SU-DHL-6 (cell line): Measurements from ENCODE around the gene SENP3.

Experiments
- EZH2phosphoT487 ChIP-seq: fragments of 200-600 bp; sonication (generic), shearing (Covaris generic); conservative IDR thresholded peaks from 2 replicates; pipeline ENCODE4 v1.6.1; 2018; ENCODE audit warnings: mild to moderate bottlenecking, antibody characterized with exemption, low read length, moderate library complexity, mixed read lengths
- TF ChIP-seq, protein P1 (sequence below): fragments of 200-600 bp; sonication (generic); IDR thresholded peaks from one replicate; pipeline ENCODE4 v1.5.1; 2017; ENCODE audit warnings: antibody characterized with exemption, mild to moderate bottlenecking, low read length, moderate library complexity; ENCODE audit not compliant: insufficient read depth, poor library complexity, severe bottlenecking

GRCh38 chr17:7548585-7549400 is 12.9 kb upstream of the SENP3 start, which contains the start of gene TNFSF12:
- TF ChIP-seq, protein P1, sequence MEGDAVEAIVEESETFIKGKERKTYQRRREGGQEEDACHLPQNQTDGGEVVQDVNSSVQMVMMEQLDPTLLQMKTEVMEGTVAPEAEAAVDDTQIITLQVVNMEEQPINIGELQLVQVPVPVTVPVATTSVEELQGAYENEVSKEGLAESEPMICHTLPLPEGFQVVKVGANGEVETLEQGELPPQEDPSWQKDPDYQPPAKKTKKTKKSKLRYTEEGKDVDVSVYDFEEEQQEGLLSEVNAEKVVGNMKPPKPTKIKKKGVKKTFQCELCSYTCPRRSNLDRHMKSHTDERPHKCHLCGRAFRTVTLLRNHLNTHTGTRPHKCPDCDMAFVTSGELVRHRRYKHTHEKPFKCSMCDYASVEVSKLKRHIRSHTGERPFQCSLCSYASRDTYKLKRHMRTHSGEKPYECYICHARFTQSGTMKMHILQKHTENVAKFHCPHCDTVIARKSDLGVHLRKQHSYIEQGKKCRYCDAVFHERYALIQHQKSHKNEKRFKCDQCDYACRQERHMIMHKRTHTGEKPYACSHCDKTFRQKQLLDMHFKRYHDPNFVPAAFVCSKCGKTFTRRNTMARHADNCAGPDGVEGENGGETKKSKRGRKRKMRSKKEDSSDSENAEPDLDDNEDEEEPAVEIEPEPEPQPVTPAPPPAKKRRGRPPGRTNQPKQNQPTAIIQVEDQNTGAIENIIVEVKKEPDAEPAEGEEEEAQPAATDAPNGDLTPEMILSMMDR, result no peak
- no peak for TF ChIP-seq EZH2phosphoT487
